GM19468 (cell line): ENCODE data around the gene CAP2.

Source experiments
- ATAC-seq: cut with Tn5 transposase; IDR thresholded peaks from one replicate; pipeline ENCODE4 v1.9.1; 2021; ENCODE audit warnings: mild to moderate bottlenecking, moderate library complexity, moderate number of reproducible peaks; ENCODE audit not compliant: unreplicated experiment; ENCODE audit errors: extremely low read depth

Gene CAP2

DNA sequence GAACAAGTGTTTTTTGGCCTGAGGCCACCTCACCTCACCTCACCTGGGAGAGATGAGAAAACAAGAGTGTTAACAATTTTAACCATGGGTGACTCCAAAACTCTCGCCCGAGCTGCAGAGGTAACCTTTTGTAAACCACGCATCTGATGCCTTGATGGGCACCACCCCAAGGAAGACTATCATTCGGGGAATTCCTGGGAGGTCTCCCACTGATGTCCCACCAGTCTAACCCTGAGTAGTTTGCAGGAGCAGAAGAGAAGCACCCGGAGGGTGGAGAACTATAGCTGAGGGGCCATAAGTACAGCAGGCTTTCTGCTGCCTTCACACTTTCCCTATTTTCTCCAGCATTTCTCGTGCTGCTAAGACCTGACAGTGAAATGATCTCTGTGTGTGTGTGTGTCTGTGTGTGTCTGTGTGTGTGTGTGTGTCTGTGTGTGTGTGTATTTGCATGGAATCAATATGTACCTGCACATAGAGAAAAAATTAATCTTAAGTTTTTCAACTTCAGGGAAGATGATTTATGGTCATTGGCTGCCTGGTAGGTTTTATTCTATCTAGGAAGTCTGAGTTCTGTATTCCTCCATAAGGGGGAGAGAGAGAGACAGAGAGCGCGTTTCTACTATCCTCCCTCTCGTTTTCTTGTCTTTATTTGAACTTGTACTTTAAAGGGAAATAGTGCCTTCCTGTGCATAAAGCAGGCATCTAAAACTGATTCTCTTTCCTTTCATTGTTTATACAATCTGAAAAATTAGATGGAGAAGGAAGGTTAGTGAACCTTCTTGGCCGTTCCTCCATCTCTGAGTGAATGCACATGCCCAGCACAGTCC, 75.8 kb downstream of the CAP2 start:
- ATAC-seq: no peak

DNA sequence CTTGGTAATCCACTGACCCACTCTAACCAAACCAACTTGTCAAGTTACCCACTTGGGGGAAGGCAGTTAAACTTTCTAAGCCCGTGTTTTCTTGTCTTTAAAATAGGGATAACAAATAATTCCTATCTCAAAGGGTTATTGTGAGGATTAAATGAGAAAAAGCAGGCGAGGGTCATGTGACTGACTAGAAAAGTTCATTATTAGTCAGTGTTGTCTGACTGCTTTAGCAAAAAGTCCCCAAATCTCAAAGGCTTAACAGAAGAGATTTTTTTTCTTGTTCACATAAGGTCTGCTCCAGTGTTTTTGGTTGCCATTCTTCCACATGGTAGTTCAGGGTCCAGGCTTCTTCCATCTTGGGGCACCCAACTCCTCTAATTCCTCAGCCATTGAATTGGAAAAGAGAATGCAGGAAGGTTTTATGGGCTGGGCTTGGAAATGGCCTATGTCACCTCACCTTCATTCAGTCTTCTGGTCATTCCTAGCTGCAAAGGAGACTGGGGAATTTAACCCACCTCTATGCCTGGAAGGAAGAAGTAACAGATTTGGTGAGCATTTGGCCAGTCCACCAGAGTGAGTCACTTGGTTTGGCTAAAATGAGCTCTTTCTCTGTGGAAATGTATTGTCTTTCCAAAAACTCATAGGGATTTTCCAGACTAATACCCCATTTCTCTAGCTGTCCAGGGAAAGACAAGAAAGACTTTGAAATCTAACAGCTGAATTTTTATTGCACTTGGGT, 77.0 kb downstream of the CAP2 start:
- no peak for ATAC-seq

GRCh38 chr6:17470938-17471327, 77.5 kb downstream of the CAP2 start:
- ATAC-seq: no peak

DNA sequence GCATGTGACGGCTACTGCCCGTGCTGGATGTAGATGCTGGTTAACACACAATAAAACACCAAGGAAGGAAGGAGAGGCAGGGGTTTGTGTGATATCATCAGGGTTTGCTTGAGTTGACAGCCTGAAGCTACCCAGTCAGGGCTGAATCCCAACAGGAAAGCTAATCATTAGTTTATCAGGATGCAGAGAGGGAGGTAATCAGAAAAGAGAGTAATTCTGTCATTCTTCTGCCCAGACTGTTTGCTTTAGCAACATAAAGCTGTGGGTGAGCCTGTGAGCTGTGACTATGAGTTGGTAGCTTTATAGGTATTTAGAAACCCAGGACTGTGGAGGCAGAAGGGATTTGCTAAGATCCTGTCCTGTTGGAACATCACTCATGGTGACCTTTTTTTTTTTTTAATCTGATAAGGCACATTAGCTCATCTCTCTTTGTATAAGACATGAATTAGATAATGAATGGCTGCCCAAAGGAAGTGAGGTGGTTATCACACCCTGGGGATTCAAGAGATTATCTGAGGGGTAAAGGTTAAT, 79.3 kb downstream of the CAP2 start:
- no peak for ATAC-seq

GRCh38 chr6:17473554-17473953, 80.2 kb downstream of the CAP2 start:
- no peak for ATAC-seq

DNA sequence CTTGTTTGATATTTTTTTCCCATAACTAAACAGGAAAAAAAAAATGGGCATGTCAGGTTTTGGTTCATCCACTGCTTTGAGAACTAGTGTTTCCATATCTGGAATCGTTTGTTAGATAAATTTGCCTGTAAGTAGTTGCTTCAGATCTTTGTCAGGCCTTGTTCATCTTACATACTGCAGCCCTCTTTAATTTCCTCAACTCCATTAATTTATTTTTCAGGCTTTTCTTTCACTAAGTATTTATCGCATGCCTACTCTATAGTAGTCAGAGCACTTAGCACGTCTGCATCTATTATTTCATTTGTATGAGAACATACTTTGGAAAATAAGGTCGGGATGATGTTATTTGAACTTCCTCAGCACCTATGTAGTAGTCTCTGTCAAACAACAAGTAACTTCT, 80.9 kb downstream of the CAP2 start:
- no peak for ATAC-seq

- no peak for ATAC-seq
These were observed 82.3 kb downstream of the CAP2 start for GRCh38 chr6:17475606-17476244.

DNA sequence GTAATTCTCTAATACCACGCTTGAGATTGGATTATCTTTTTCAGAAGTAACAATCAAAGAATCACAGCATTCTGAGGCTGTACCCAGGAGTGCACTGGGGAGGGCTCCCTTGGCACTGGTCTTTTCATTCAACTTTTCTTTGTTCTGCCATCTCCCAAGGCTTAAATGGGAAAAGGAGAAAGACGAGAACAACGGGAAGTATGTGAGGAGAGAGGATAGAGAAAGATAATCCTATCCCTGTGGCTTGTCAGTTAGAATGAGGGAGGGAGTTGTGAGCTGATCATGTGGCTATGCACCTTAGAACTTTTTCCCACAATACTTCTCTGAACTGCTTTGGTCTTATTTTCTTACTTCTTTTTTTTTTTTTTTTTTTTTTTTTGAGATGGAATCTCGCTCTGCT, 83.1 kb downstream of the CAP2 start:
- no peak for ATAC-seq

DNA sequence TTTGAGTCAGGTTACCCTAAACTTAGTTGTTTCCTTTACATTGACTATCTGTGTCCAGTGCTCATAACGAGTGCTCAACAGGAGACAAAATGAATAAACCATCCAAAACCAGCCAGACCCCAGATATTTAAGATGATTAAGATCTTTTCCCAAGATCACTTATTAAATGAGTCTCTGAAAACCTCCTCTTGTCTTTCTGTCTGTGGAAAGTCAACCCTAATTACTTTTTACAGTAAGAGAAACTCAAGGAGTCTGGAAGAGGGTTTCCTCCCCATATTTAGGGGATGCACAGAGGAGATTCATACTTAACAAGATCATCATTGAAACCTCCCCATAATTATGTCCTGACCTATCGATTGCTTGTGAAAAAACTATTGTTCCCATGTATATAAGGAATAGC, 84.0 kb downstream of the CAP2 start:
- no peak for ATAC-seq

- no peak for ATAC-seq
These were observed 85.0 kb downstream of the CAP2 start for GRCh38 chr6:17478223-17478907.

GRCh38 chr6:17478946-17479345, 85.6 kb downstream of the CAP2 start:
- ATAC-seq: no peak

GRCh38 chr6:17480476-17480875, 87.1 kb downstream of the CAP2 start:
- no peak for ATAC-seq

- ATAC-seq: no peak
These were observed 89.3 kb downstream of the CAP2 start for GRCh38 chr6:17482711-17483110.

DNA sequence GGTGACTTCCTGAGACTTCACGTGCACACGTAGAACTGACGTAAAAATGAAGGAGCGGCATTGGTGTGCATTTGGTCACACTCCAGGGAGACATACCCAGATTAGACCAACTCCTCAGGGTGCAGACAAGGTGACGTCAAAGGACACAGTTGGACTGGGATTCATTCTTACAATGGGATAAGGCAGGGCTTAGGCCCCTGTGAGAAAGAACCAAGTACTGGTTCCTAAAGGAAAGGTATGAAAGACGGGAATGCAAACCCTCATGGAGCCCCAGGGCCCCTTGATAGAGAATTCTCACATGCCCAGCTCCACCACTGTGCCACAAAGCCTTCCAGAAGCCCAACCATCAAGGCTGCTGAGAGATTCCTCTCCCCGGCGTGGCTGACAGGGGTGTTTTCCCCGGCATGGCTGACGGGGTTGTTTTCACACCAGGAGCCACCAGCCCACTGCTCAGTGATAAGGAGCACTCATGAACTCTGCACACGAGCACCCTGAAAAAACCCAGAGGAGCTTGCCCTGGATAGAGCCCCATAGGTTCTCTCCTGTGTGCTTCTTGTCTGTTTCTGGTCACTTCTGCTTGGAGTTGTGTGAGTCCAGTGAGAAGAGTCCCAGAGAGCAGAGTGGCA, 90.1 kb downstream of the CAP2 start:
- ATAC-seq: no peak

DNA sequence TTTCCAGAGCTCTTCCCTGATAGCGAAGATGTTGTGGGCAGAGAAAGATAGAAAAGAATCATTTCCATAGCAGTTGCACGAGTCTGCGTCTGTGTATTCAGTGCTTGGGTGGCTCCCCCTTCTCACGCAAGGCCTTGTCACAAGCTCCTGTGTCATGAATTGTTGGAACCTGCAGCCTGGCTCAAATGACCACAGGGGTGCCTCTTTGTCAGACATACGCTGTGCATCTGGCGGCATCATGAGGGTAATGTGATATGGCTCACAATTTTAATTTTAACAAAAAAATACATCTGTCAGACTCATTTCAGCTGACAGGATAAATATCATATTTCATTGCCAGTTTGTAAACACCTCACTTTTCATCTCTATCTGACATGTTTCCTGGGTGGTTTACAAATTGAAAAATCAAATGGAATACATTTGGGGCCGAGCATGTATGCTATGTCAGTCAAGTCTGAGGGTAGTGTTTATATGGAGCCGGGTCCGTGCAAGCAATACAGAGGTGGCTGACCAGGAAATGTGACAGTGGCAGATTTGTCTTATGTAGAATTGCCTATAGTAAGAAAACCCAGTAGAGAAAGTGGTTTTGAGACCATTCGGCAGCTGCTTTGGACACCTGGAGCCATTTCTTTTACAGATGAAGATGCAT, 90.9 kb downstream of the CAP2 start:
- no peak for ATAC-seq

- ATAC-seq: no peak
These were observed 91.8 kb downstream of the CAP2 start for GRCh38 chr6:17485181-17485580.

GRCh38 chr6:17485946-17486345, 92.6 kb downstream of the CAP2 start:
- ATAC-seq: no peak

DNA sequence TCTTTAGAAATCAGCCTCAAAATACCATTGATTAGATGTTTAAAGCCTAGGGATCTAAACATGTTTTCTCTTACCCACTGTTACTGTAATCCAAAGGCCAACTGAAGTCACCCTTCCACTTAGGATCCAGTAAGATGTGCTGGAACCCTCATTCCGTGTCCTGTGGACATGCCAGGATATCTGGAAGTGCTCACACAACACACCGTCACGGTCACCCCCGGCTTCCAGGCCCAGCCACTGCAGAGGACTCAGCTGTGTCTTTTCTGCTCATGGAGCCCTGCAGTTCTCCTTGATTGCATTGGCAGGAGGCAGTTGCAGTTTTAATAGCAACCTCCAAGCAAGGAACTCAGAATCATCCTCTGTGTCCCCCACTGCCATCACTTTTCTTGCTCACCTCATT, 93.3 kb downstream of the CAP2 start:
- ATAC-seq: no peak

DNA sequence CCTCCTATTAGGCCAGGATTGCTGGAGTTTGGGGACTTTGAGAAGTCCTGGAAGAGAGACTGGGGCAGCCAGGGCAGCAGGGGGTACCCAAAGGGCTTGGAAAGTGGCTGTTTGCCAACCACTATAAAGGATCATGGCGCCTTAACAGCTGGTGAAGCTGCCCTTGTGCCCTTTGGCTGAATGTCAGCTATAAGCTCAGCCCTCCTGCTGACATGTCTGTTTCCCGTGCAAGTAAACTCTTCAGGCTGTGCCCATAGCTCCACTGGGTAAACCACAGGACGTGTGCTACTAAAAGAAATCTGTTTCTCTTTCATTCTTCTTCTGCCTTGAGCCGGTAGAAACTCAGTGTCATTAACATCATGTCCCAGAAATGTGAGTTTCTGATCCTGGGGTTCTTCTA, 97.3 kb downstream of the CAP2 start:
- ATAC-seq: no peak
